CD4-positive, alpha-beta T cell treated with Interleukin-15 for 4 hours (primary cell): ENCODE results near the gene RPRD1B.

ENCODE experiments used
- DNase-seq: peaks from one replicate; pipeline ENCODE4 v3.0.0-alpha.2; 2020; ENCODE audit warnings: low spot score

The RPRD1B gene

DNA sequence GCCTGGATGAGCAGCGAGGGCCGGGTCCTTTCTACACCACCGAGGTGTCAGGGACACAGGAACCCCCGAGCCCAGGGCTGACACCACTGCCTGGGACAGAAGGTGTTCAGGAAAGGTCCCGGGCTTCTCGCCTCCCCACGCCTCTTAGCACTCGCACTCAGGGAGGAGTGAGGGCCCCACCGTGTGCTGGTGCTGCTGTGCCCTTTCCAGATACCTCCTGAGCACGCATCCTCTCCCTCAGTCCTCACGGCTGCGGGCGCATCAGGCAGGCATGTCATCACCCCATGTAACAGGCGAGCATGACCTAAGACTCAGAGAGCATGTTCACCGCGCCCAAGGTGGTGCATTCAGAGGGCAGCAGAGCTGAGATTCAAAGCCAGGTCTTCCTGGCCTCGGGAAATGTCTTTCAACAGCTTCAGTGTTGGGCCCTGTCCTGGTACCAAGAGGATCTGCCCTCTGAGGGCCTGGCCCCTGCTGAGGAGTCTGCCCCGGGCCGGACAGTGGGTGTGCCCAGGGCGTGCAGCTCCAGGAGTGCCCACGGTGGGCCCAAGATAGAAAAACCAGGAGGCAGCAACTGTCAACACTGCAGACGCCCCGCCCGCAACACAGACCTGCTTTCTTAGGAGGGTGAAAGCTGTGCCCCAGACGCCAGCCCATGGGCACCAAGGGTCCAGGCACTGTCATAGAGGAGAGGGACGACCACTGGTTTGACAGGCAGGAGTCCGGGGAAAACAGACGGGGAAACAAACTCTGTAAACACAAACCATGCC lies 102.3 kb downstream of the RPRD1B start:
- no peak for DNase-seq

GRCh38 chr20:38136421-38137245 lies 103.1 kb downstream of the RPRD1B start:
- DNase-seq: no peak

DNA sequence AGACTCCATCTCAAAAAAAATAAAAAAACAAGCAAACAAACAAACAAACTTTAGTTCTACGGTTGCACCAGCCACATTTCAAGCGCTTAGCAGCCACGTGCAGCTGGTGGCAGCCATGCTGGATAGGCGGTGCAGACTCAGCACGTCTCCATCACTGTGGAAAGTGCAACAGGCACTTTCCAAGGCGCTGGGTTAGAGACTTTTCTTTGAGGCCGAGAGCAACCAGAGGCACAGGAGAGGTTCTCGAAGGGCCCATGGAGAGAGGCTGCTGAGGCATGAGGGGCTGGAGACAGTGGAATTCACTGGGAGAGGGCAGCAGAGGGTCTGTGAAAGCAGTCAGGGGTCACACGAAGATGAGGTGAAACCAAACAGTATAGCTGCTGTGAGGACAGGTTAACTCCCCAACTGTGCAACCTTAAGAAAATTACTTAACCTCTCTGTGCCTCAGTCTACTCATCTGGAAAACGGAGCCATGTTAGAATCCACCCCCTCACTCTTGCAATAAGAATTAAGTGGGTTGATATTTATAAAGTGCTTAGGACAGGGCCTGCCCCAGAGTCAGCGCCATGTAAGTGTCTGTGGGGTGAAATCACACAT lies 104.0 kb downstream of the RPRD1B start:
- no peak for DNase-seq

GRCh38 chr20:38138086-38138778 lies 104.7 kb downstream of the RPRD1B start:
- no peak for DNase-seq

DNA sequence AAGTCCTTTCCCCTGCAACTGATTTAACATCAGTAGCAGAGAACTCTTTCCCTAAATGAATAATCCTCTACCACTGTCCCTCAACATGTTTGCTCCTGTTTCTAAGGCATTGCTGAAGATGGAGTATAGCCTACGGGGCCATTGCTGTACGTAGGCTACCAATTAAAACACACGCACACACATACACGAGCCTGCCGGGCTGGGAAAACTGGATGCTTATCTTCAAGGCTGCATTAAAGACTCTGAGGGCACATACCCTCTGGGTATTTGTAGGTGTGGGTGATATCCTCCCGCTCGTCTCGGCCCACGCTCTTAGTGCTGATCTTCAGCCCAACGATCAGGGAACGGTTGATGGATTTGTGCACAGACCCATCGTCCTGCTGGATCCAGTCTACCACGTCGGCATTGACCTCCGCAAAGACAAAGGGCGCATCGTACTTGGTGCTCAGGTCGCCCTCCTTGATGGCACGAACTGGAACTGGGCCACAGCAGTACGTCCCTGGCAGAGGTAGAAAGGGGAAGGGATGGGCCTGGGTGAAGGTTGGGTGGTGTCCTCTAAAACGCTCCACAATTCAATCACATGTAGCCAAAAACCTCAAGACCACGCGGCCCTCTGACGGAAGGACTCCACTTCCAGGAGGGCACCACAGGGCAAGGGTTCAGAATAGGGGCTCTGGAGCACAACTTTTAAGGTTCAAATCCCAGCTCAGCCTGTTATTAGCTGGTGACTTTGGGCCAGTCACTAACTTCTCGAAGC lies 105.8 kb downstream of the RPRD1B start:
- no peak for DNase-seq

DNA sequence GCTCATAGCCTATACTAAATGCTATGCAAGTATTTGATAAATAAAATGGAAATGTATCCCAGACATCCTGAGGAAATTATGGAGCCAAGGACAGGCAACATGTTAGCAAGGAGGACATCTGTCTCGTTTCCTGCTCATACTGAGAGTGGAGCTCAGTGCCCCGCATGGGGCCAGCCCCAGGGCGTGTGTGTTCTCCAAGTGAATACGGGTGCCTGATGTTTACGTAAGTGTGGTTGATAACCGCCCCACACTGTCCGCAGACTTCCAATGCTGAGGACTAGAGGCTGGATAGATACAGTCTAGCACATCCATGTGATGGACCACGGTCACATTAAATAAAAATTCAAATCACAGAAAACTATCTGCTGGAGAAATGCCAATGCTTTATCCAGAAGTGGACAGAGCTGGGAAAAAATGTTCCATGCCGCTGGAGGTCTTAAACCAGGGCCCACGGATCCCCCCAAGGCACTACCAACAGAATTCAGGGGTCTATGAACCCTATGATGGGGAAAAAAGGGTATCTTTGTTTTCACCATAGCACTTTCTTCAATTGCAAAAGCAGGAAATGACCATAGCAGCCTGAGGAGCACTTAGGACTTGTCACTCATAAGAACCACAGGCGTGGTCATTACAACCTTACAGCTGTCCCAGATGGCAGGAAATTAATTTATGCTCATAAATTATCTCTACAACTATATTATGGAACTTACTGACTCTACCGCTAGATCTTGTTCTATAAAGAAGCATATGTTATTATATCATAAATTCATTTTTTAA lies 106.6 kb downstream of the RPRD1B start:
- no peak for DNase-seq

DNA sequence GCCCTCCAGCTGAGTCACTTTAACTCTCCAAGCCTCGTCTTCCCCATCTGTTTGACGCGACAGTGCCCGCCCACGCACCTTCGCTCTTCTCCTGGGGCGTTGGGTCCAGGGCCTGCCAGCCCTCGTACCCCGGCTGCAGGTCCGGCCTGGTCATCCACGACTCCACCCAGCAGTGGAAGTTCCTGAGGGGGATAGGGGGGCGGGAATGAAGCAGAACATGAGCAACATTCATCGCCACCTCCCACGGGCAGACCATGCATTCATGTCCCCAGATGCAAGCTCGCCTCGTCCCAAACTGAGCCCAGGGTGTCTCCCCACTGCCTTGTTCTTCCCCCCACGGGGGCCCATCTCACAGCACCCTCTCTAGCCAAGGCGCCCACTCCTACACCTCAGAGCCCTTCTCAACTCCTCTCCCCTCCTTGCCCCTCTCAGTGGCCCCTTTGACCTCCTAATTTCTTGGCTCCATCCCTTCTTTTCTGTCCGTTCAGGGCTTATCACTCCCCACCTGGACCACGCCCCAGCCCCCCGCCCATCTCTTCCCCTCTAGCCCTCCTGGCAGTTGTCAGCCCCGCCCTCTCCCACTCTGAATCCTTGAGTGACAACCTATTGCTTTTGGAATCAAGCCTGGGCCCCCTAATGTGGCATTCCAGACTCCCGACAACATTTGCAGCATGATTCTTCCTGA lies 107.8 kb downstream of the RPRD1B start:
- no peak for DNase-seq
